ENCODE results near the gene PXT1.

Gene PXT1

DNA sequence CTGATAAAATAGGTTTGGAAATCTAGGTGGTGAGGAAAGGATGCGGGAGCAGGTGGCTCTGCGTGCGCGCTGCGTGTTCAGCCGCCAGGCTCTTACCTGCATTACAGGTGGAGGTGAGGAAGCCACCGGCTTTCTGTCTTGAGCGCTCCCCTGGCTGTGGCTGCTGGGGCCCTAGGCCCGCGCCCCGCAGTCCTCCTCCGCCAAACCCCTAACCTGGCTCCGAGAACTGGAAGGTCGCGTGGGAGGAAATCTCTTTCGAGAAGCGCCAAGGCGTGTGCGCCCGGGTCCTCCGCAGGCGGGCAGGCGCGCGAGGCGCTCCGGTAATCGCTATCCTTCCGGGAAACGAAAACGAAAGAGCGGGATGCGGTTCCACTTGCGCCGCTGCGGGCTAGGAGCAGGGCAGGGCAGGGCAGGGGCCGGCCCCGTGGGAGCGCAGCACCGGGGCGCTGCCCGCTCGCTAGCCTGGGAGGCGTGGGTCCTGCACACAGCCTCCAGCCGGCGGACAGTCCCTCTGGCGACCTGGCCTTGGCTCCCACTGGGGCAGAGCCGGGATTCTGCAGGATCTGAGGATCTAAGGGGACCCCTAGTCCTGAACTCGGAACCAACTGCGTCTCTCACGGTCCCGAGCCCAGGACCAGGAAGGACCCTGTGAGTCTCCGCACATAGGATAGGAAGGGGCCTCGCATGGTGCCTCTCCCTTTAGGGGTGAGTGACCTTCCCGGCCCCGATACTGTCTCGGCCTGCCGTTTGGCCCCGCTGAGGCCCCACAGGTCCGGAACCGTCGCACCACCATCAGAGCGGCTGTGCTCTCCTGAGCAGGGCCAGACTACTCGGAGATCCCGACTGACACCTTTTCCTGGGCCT, 55.0 kb downstream of the PXT1 start, which contains the start of gene ETV7:
TSS of gene ETV7 (minus strand) at position 230 of the 864 bp plus-strand sequence. CDS start at position 102, 128 bp downstream.
- no peak for TF ChIP-seq ZNF274 (IDR thresholded peaks at IDR 0.05; ENCODE audit: low read depth, low read length)
- peak within 1 kb of the TSS; percentile 40; the same call in 1 of the 2 replicates for H3K4me3 ChIP-seq (ENCODE audit: low read length)

- no peak for TF ChIP-seq ZNF274 (IDR thresholded peaks at IDR 0.05; ENCODE audit: low read depth, low read length)
- peak overlapping the region; percentile 40; the same call in 1 of the 2 replicates for H3K4me3 ChIP-seq (ENCODE audit: low read length)
Observed at GRCh38 chr6:36386495-36387439, 55.9 kb downstream of the PXT1 start.

DNA sequence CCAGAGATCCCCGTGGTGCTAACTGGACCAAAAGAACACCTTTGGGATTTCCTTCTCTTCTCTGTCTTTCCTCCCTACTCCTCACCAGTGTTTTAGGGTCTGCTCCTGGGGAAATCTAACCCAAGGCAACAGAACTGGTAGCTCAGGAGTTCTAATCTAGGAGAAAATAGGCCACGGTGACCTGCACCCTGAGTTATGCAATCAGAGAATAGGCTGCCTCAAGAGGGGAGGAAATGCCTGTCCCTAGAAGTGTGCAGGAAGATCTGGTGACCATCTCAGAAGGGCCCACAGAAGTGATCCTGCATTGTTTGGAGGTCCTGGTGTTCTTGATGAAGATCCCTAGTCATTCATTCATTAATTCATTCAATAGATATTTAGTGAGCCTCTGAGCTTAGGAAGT, 58.6 kb downstream of the PXT1 start:
- TF ChIP-seq ZNF274 (IDR thresholded peaks at IDR 0.05; ENCODE audit: low read depth, low read length) = no peak
- H3K4me3 ChIP-seq (ENCODE audit: low read length) = no peak overlapping the region

- H3K4me3 ChIP-seq (ENCODE audit: low read length) = no peak overlapping the region
- TF ChIP-seq ZNF274 (IDR thresholded peaks at IDR 0.05; ENCODE audit: low read depth, low read length) = no peak
Observed at GRCh38 chr6:36383606-36384005, 59.0 kb downstream of the PXT1 start.

DNA sequence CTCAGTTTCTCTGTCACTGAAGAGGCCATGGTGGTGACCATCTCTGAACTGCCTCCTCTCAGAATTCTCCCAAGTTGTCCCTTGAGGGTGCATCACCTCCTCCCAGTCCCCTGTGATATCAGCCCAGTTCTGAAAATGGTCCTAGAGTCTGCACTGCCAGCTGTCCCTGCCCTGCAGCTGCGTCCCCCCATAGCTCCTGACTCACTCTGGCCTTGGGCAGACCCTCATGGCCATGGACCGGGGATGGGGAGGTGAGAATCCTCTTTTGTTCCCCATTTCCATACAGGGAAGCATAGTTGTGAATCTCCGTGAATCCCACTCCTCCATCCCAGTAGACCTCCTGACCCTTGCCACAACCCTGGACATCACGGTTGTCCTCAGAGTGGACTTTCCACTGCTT, 59.7 kb downstream of the PXT1 start:
- H3K4me3 ChIP-seq (ENCODE audit: low read length) = no peak overlapping the region

DNA sequence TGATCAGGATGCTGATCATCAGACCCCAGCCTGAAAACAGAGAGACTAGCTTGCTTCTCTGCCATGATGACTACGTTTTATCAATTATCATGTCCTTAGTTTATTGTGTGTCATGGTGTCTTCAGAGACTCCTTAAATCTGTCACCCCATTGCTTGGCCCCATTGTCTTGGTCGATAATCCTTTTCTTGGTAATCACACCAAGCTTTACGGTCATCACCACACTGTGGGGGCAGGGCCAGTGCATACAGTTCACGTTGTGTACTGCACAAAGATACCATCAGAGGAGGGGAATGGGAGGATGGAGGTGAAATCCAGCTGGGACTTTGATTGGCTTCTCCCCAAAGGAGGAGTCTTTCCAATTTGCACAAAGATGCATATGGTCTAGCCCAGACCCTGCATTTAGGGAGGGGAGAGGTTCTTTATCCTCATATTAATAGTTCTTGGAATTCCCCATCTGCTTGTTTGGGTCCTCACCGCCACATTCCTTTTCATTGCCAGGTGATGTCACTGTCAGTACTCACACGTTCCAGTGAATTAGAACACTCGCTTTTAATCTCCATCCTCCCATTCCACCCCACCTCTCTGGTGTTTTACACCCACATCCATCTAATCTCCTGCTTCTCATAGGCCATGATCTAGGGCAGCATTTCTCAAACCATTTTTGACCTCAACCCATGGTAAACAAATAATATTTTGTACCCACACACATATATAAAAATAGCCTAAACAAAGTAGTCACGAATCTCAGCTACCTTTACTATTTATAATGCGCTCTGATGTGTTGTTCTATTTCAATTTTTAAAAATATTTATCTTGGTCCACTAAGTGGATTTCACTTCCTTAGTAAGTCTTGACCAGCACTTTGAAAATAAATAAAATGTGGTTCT, 60.9 kb downstream of the PXT1 start:
- no peak for TF ChIP-seq ZNF274 (IDR thresholded peaks at IDR 0.05; ENCODE audit: low read depth, low read length)
- no peak overlapping the region for H3K4me3 ChIP-seq (ENCODE audit: low read length)

More for the DNA sequence above, 59.7 kb downstream of the PXT1 start:
- no peak for TF ChIP-seq ZNF274 (IDR thresholded peaks at IDR 0.05; ENCODE audit: low read depth, low read length)

- H3K4me3 ChIP-seq (ENCODE audit: low read length) = no peak overlapping the region
- no peak for TF ChIP-seq ZNF274 (IDR thresholded peaks at IDR 0.05; ENCODE audit: low read depth, low read length)
Observed at GRCh38 chr6:36380166-36380565, 62.5 kb downstream of the PXT1 start.

DNA sequence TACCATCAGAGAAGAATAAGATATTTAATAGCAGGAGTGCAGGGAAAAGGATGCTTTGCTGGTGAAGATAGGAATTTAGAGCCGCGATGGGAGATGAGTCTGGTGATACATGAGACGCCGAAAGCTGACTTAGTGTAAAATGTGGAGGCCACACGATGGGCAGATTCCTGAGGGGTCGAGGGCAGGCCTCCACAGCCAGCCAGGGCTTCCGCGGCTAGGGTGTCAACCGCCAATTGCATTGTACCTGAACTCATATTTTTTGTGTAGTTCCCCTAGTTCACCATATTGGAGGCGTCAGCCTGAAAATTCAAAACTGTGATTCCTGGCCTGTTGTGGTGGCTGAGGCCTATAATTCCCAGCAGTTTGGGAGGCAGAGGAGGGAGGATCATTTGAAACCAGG, 63.7 kb downstream of the PXT1 start:
- TF ChIP-seq ZNF274 (IDR thresholded peaks at IDR 0.05; ENCODE audit: low read depth, low read length) = no peak
- no peak overlapping the region for H3K4me3 ChIP-seq (ENCODE audit: low read length)

DNA sequence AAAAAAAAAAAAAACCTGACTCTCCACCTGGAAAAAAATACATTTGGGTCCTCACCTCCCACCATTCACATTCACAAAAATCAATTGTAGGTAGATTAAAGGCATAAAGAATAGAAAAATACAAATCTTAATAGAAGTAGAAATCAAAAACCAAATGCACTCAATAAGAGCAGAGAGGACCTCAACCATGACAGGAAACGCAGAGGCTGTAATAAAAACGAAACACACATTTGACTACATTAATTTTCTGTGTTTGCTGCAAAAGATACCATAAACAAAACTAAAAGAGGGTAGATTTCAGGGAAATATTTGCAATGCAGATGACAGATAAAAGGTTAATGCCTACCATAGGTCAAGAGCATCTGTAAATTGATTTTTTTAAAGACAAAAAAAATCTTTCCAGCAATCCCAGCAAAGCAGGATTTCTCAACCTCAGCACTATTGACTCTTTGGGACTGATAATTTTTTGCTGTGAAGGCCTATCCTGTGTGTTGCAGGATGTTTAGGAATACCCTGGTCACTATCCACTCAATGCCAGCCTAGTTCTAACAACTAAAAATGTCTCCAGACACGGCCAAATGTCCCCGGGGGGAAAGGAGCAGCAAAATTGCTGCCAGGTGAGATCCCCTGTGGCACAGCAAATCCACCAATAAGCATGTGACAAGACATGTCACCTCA, 64.3 kb downstream of the PXT1 start:
- no peak for TF ChIP-seq ZNF274 (IDR thresholded peaks at IDR 0.05; ENCODE audit: low read depth, low read length)
- no peak overlapping the region for H3K4me3 ChIP-seq (ENCODE audit: low read length)

- H3K4me3 ChIP-seq (ENCODE audit: low read length) = no peak overlapping the region
- no peak for TF ChIP-seq ZNF274 (IDR thresholded peaks at IDR 0.05; ENCODE audit: low read depth, low read length)
Observed at GRCh38 chr6:36377594-36377993, 65.1 kb downstream of the PXT1 start.

DNA sequence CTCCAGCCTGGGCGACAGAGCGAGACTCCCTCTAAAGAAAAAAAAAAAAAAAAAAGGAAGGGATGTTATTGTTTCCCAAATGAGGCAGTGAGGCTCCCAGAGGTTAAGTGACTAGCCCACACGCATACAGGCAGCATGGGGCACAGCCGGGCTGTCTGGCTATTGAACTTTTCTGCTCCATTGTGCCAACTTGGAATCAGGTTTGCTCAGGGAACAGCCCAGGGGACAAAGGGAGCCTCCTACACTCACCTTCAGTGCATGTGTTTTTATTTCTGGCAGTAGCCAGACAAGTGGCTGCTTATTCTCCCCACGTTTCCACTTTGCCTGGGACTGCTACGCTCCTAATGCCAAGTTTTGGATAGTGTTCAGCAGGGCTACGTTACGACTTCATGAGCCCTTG, 65.9 kb downstream of the PXT1 start:
- TF ChIP-seq ZNF274 (IDR thresholded peaks at IDR 0.05; ENCODE audit: low read depth, low read length) = no peak
- H3K4me3 ChIP-seq (ENCODE audit: low read length) = no peak overlapping the region

GRCh38 chr6:36376183-36376582, 66.5 kb downstream of the PXT1 start:
- no peak overlapping the region for H3K4me3 ChIP-seq (ENCODE audit: low read length)
- no peak for TF ChIP-seq ZNF274 (IDR thresholded peaks at IDR 0.05; ENCODE audit: low read depth, low read length)

- H3K4me3 ChIP-seq (ENCODE audit: low read length) = no peak overlapping the region
- no peak for TF ChIP-seq ZNF274 (IDR thresholded peaks at IDR 0.05; ENCODE audit: low read depth, low read length)
Observed at GRCh38 chr6:36375644-36376155, 67.0 kb downstream of the PXT1 start.
